8988T (cell line): ENCODE data around the gene CUL2.
"Not testable (repeated sequence)": the region's sequence is repeated elsewhere in the genome, so short reads cannot be mapped to it uniquely, and the experiment has no call there.

Experiments used
- DNase-seq: peaks from one replicate; pipeline ENCODE4 v3.0.0; 2011

CUL2 gene

GRCh38 chr10:35017608-35018007 is 72.5 kb downstream of the CUL2 start:
- no peak for DNase-seq

- no peak for DNase-seq
Measured at GRCh38 chr10:35015843-35016408, 74.2 kb downstream of the CUL2 start.

DNA sequence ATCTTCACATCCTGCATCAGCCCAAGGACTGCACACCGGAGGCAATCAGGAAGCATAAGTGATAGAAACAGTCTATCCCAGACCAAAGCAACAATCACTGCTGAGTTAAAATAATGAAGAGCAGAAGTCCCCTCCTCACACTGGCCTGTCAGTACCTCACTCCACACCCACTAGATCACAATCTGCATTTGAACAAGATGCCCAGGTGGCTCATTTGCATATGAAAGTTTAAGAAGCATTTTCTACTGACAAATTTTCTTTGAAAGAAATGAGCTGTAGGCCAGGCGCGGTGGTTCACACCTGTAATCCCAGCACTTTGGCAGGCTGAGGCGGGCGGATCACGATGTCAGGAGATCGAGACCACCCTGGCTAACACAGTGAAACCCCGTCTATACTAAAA is 77.4 kb downstream of the CUL2 start:
- no peak for DNase-seq

GRCh38 chr10:35011771-35012191 is 78.4 kb downstream of the CUL2 start:
- no peak for DNase-seq

- DNase-seq: no peak
Measured at GRCh38 chr10:35007858-35008301, 82.3 kb downstream of the CUL2 start.

- no peak for DNase-seq
Measured at GRCh38 chr10:35006836-35007235, 83.3 kb downstream of the CUL2 start.

DNA sequence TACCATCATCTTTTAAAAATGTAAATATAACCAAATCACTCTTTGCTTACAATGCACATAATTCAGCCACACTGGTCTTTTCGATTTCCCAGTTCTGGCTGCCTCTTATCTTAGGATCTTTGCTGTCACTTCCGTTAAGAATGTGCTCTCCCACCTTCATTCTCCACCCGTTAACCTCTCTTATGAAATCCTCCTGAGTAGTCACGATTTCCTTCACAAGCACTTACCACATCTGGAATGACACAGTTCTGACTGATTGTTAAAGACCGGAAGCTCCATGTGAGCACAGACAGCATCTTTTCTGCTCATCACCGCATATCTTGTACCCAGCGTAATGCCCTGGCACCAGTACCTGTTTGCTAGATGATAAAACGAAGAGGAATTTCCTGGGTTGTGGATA is 84.3 kb downstream of the CUL2 start:
- DNase-seq: peak; percentile 20

DNA sequence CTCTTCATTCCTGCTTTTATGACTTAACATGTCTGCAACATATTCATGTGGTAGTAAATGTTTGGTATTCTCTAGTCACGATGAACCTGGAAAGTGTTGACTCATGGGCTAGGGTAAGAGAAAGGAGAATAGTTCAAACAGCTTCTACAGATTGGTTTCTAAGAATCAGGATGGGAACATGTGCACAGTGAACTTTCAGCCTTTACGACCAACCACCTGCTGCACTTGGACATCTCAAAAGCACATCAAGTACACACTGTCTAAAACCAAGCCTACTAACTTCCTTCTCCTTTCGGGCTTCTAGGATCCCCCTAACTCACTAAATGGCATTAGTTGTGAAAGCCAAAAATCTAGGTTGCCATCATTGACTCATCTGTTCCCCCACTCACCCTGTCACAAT is 85.5 kb downstream of the CUL2 start:
- no peak for DNase-seq

DNA sequence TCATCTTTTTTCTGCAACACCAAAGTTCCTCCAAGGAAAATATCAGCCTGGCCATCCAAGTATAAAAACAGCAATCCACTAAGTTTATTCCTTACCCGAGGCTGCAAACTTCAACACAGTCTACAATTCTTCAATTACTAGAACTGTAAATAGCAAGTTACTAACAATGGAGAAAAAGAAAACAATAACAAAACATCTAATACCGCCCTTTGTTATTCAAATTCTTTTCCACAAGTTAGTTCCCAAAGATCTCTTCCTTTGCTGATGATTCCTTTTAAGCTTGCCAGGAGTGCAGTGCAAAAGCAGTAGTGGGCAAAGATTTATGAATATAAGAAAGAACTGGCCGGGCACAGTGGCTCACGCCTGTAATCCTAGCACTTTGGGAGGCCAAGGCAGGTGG is 86.2 kb downstream of the CUL2 start:
- DNase-seq: no peak

GRCh38 chr10:35000936-35001335 is 89.2 kb downstream of the CUL2 start:
- no peak for DNase-seq

GRCh38 chr10:34999532-34999931 is 90.6 kb downstream of the CUL2 start:
- no peak for DNase-seq

DNA sequence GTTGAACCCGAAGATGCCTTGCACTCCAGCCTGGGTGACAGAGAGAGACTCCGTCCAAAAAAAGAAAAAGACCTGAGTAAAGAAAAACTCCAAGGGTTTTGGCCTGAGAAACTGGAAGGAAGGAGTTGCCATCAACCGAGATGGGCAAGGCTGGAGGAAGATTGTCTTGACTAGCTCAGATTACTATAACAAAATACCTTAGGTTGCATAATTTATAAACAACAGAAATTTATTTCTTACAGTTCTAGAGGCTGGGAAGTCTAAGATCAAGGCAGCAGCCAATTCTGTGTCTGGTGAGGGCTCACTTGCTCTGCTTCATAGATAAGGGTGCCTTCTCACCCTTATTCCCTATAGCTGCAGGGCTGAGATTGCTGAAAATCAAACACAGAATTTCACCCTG is 91.2 kb downstream of the CUL2 start:
- DNase-seq: no peak

GRCh38 chr10:34996843-34997242 is 93.3 kb downstream of the CUL2 start:
- no peak for DNase-seq

GRCh38 chr10:34995925-34996324 is 94.2 kb downstream of the CUL2 start:
- DNase-seq: no peak

GRCh38 chr10:34994565-34995142 is 95.5 kb downstream of the CUL2 start:
- DNase-seq: peak; percentile 51

DNA sequence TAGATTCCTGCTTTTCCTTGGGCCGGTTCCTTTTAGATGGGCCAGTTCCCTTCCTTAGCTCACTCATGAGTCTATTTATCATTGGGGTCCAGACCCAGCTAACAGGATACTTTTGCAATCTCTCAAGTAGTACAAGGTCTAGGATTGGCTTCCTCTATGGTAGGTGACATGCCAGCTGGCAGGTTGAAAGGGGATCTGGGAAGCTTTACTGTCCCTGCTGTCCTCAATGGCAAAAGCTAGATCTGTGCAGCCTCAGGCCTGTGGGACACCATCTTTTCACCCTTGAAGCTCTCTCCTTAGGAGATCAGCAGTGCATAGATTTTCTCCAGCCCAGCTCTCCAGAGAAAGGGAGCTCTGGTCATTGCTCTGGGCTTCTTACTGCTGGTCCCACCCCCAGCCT is 96.4 kb downstream of the CUL2 start:
- DNase-seq: no peak

DNA sequence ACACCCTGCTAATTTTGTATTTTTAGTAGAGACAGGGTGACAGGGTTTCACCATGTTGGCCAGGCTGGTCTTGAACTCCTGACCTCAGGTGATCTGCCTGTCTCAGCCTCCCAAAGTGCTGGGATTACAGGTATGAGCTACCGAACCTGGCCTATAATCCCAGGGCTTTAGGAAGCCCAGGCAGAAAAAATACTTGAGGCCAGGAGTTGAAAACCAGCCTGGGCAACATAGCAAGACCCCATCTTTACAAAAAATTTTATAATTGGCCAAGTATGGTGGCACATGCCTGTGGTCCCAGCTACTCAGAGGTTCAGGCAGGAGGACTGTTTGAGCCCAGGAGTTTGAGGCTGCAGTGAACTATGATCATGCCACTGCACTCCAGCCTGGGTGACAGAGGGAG is 99.0 kb downstream of the CUL2 start:
- DNase-seq: not testable (repeated sequence)

- DNase-seq: no peak
Measured at GRCh38 chr10:34988397-34989067, 101.6 kb downstream of the CUL2 start.

DNA sequence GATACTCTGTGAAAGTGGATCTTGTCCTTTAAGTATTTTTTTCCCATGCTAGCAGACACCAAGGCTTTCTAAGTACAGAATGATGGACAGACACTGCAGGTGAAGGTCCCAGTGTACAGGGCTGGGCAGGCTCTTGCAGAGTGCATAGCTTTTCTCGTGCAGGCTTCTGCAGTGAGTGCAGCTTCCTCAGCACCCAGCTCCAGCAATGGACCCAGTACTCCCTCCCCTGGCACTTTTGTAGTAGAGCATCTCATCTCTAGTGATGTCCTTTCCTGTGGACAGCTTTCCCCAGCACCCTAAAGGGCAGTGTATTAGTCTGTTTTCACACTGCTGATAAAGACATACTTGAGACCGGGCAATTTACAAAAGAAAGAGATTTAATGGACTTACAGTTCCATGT is 104.3 kb downstream of the CUL2 start:
- no peak for DNase-seq

GRCh38 chr10:34985146-34985545 is 105.0 kb downstream of the CUL2 start:
- no peak for DNase-seq

- no peak for DNase-seq
Measured at GRCh38 chr10:34981844-34982243, 108.3 kb downstream of the CUL2 start.

DNA sequence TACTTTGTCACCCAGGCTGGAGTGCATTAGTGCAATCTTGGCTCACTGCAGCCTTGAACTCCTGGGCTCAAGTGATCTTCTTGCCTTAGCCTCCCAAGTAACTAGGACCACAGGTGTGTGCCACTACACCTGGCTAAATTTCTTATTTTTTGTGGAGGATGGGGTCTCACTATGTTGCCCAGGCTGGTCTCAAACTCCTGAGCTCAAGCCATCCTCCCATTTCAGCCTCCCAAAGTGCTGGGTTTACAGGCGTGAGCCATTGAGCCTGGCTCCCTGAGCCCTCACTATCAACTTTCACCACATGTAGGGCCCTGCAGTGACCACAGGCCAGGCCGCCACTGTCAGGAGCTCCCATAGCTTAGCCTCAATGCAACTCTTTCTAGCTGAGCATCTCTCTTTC is 110.2 kb downstream of the CUL2 start:
- no peak for DNase-seq

DNA sequence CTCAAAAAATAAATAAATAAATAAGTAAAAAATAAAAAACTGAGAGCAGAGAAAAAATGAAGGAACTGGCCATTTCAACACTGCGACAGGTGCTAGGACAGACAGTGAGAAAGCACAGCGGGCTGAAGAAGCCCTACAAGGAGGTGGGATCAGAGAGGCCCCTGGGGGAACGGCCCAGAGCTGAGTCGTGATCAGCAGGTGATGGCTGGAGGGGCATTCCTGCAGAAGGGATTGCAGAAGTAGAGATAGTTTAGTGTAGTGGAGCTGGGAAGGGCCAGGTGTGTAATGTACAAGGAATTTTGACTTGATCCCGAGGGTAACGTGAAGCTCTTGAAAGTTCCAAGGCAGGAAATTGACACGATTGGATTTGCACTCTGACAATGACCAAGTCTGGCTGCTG is 112.1 kb downstream of the CUL2 start:
- DNase-seq: no peak

- not testable (repeated sequence) for DNase-seq
Measured at GRCh38 chr10:34976380-34976910, 113.7 kb downstream of the CUL2 start.
